GM19351 (cell line): ENCODE data around the gene FCGR3A.

Experiments used
- ATAC-seq: cut with Tn5 transposase; IDR thresholded peaks from one replicate; pipeline ENCODE4 v1.9.1; 2021; ENCODE audit warnings: mild to moderate bottlenecking, moderate library complexity; ENCODE audit not compliant: unreplicated experiment

The FCGR3A gene

DNA sequence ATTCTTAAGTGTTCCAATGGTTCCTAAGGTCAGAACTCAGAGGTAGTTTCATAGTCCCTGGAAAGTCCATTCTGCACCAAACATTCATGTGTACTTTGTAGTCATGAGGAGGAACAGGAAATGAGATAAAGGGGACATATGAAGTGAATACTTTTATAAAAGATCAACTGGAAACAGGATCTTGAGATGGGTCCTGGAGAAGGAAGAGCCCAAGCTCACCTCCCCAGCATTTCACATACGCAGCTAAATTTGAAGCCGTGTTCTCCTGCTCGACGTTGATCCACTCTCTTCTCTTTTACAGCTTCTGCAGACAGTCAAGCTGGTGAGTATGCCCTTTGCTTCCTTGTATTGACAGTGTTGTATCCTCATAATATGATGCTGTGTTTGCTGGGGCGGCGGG, 43.9 kb downstream of the FCGR3A start:
- no peak for ATAC-seq

DNA sequence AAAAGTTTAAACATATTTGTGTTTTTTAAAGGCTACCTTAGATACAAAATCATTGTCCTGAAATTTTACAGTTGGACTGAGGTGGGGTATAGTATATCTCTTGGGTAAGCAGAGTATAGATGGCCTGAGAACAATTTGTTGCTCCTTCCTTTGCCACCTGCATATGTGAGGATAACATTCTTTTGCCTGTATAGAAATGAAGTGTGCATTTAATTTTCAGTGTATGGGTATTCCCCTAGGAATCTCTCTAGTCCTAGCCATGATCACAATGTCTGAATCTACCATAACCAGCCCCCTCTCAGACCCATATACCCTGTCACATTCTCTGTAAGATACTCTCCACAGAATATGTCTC, 46.2 kb downstream of the FCGR3A start:
- no peak for ATAC-seq

DNA sequence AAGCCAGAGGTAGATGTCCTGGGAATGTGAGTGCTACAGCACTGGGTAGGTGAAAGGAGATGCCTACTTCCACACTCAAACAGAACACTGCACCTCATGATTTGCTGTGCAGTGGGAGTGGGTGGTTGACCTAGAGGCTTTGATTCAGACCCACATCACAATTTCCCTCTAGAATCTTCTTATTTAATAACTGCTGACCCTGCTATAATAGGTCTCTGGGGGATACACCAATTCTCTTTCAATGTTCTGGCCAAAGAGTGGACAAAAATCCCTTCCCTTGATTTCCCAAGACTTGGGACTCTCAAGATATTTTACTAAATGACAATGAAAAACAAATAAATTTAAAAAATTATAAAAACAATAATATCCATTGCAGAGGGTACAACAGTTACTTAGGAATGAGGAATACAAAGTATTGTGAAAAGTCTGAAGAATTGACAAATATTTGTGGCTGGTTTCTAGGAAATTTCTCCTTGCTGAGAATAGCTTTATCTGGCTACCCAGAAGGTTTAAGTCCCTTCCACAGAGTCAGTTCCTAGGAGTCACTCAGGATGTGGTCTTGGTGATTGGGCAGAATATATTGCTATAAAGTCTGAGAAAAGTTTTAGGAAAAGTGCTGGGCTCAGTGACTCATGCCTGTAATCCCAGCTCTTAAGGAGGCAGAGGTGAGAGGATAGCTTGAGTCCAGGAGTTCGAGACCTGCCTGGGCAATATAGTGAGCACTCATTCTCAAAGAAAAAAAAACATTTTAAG, 46.8 kb downstream of the FCGR3A start:
- no peak for ATAC-seq

DNA sequence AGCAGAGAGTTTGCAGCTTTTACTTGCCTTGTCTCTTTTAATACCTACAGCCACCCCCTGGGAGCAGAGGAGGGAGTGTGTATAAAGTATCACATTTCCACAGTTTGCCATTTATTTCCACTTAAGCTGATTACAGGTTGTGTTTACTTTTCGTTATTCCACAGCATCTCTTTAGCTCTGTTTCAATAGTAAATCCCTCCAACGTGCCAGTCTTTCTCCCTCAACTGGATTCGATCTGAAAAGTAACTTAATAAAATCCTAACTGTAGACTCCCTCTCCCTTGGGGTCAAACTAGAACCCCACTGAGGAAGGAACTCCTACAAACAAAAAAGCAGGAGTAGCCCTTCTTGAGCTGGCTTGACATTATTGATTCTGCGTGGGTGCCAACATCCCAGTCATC, 47.4 kb downstream of the FCGR3A start:
- no peak for ATAC-seq

DNA sequence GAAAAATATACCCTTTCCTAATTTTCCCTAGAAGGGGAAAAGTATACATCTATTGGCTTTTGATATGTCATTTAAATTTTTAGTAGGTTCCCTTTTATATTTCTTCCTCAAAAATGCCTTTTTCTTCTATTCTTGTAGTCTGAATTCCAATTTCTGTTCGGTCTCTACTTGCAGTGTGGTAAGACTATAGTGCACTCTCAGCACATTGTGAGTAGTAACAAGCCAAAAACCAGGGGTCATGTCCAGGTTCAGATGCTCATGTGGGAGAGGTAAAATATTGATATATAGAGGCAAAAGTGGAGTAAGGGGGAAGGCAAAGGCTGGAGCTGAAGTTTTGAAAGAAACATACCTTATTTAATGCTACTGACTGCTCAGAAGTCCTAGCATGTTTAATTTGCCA, 48.4 kb downstream of the FCGR3A start:
- ATAC-seq = no peak

DNA sequence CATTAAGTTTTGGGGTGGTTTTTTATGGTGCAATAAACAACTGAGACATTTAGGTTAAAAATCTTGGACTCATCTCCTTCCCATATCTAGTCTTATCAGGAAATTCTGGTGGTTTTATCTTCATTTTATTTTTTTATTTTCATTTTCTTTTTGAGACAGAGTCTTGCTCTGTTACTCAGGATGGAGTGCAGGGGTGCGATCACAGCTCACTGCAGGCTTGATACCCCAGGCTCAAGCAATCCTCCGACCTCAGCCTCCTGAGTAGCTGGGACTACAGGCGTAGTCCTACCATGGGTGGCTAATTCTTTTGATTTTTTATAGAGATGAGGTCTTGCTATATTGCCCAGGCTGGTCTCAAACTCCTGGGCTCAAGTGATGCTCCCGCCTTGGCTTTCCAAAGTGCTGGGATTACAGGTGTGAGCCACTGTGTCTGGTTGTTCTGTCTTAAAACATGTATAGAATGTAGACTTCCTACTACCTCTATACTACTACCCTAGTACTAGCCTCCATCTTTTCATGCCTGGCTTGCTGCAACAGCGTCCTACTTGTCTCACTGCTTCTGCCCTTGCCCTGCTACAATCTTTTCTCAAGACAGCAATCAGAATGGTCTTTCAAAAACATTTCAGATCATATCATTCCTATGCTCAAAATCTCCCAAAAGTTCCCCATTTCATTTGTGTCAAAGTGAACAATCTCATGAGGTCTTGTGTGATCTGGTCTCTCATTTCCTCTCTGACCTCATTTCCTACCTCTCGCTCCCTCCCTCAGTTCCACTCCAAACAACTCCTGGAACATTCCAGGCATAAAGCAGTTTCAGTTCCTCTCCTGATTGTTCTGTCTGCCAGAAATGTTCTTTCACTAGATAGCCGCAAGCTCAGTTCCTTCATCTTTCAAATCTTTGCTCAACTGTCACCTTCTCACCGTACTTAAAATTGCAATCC, 50.2 kb downstream of the FCGR3A start:
- no peak for ATAC-seq

DNA sequence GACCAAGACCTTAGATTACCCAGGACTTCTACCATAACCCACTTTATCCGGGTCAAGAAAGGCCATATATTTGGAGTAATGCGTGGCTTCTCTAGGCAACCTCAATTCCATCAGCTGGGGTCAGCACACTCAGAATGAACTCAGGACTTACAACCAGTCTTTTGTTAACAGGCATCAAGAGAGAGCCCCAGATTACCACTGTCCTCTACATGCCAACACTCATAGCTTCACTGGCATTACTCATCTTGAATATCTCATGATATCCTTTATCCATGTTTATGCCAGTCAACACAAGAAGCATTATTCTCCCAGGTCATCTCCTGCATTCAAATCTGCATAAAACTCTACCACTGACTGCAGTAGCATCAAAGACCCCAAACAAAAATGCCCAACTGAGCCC, 51.0 kb downstream of the FCGR3A start:
- ATAC-seq = no peak

DNA sequence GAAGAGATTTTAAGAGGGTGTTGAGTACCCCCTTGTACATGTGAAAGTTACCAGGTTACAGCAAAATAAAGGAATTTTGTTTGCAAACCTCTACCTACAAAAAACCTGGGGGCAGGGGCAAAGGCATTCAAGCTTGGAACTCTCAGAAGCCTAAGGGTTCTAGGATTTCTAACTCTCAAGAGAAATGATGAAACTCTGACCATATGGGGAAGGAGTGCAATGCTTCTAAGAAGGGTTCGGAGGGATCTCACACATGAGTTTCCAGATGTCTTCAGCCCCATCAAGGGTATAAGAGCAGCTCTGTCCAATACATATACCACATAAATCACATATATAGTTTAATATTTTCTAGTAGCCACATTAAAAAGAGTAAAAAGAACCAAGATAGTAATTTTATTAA, 51.7 kb downstream of the FCGR3A start:
- no peak for ATAC-seq

DNA sequence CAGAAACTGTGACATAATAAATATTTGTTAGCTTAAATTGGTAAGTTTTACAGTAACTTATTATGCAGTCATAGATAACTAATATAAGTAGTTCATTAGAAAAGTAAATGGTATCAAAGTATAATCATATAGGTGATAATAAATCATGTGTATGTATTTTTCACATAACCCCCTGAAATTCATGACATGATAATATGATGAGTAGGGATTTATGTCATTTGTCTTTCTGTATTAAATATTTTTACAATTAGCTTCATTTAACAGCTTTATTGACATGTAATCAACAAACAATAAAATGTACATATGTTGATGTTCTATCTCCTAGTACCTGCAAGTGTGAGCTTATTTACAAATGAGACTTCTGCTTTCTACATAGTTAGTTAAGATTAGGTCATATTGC, 54.1 kb downstream of the FCGR3A start:
- ATAC-seq = no peak

DNA sequence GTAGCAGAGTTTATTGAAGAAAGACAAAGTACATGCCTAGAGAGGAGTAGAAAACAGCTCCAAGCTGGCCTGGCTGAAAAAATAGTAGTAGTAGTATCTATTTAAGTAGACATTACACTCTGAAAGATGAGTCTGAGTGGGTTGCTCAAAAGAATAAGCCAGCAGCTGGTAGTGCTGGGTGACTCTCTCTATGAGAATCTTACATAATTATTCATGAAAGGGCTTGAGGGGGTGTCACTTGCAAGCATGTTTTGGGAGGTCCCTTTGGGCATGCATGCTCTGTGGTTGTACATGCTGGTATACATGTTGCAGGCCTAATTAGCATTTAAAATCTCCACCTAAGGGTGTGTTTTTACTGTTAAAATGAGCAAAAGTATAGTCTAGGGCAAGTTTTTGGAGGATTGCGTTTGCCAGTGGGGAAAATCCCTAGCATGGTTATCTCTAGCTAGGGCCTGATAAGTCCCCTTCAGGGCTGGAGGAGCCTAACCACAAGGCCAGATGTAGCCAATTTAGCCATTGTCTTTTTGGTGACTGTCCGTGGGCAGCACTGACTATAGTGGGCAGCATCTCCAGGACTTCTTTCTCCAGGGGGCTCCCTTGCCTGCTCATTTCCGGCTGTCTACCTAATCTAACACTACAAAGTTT, 55.4 kb downstream of the FCGR3A start:
- ATAC-seq = no peak

DNA sequence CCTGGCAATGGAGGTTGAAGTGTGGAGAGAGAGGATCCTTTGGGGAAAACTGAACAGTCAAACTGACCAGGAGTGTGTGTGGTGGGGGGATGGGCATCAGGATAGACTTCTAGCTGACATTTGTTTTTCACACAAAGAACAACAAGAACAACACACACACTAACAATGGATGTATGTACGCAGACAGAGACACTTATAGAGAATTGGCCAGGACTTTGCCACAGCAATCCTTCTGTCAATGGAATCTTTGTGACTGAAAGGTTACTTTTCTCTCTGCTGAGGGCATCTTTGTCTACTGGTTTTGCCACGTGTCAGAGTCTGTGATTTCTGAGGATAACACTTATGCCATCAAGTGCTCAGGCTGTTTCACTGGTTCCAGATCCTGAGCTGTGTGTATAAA, 56.8 kb downstream of the FCGR3A start:
- ATAC-seq = no peak
